HepG2 (cell line): ENCODE measurements around the gene VWA7. TPM values are rescaled to one million over a fixed set of nuclear protein-coding genes. Genes with fewer than 3 reads are reported as not detected.

ENCODE experiments used
- ARNTL ChIP-seq: sonication (generic); formaldehyde crosslinking; IDR thresholded peaks from 2 replicates; pipeline ENCODE4 v1.4.0; 2020; ENCODE audit warnings: mild to moderate bottlenecking, missing genetic modification reagents
- CEBPZ ChIP-seq: IDR thresholded peaks from 2 replicates; pipeline ENCODE4 v1.6.1; 2012; ENCODE audit warnings: low read length, improper control_type of control experiment
- DBP ChIP-seq: sonication (generic); formaldehyde crosslinking; IDR thresholded peaks from 2 replicates; pipeline ENCODE4 v1.4.0; 2020; ENCODE audit warnings: missing genetic modification reagents; ENCODE audit errors: not compliant biosample characterization
- DNMT3B ChIP-seq: conservative IDR thresholded peaks from 2 replicates; pipeline ENCODE4 v1.6.1; 2016; ENCODE audit warnings: missing biosample characterization, control low read depth
- KDM2A ChIP-seq: sonication (generic); formaldehyde crosslinking; IDR thresholded peaks from 2 replicates; pipeline ENCODE4 v1.4.0; 2020; ENCODE audit warnings: low read depth, missing genetic modification reagents, borderline replicate concordance
- RFXANK ChIP-seq: IDR thresholded peaks from 2 replicates; pipeline ENCODE4 v1.6.1; 2016
- SP2 ChIP-seq: sonication (generic); formaldehyde crosslinking; IDR thresholded peaks from 2 replicates; pipeline ENCODE4 v1.5.1; 2020; ENCODE audit warnings: mild to moderate bottlenecking, missing genetic modification reagents
- WIZ ChIP-seq: sonication (generic); formaldehyde crosslinking; IDR thresholded peaks from 2 replicates; pipeline ENCODE4 v1.5.1; 2020; ENCODE audit warnings: mild to moderate bottlenecking, missing genetic modification reagents
- ZBTB2 ChIP-seq: sonication (generic); formaldehyde crosslinking; IDR thresholded peaks from 2 replicates; pipeline ENCODE4 v1.8.0; 2022; ENCODE audit warnings: low read depth, missing genetic modification reagents
- ZFP36L1 ChIP-seq: sonication (generic); formaldehyde crosslinking; IDR thresholded peaks from 2 replicates; pipeline ENCODE4 v1.8.0; 2022; ENCODE audit warnings: mild to moderate bottlenecking, missing genetic modification reagents, moderate library complexity
- ZGPAT ChIP-seq: IDR thresholded peaks from 2 replicates; pipeline ENCODE4 v1.6.1; 2016; ENCODE audit warnings: mild to moderate bottlenecking
- ZNF441 ChIP-seq: sonication (generic); formaldehyde crosslinking; IDR thresholded peaks from 2 replicates; pipeline ENCODE4 v1.7.0; 2021; ENCODE audit warnings: missing genetic modification reagents, borderline replicate concordance
- ZNF574 ChIP-seq: sonication (generic); formaldehyde crosslinking; IDR thresholded peaks from 2 replicates; pipeline ENCODE4 v1.4.0; 2020; ENCODE audit warnings: missing genetic modification reagents
- ZNF576 ChIP-seq: sonication (generic); formaldehyde crosslinking; IDR thresholded peaks from 2 replicates; pipeline ENCODE4 v1.4.0; 2020; ENCODE audit warnings: mild to moderate bottlenecking, missing genetic modification reagents
- ZNF619 ChIP-seq: sonication (generic); formaldehyde crosslinking; IDR thresholded peaks from 2 replicates; pipeline ENCODE4 v1.4.0; 2020; ENCODE audit warnings: mild to moderate bottlenecking, missing genetic modification reagents
- ZNF770 ChIP-seq: sonication (generic); formaldehyde crosslinking; IDR thresholded peaks from 2 replicates; pipeline ENCODE4 v1.5.0; 2020; ENCODE audit warnings: mild to moderate bottlenecking, missing genetic modification reagents
- polyA plus RNA-seq, 8 experiments: library from polyadenylated mRNA; depleted of rRNA in 3 of 8; stranded (reverse) in 7 of 8; unstranded in 1 of 8; fragments of >200 nt; fragmentation: Illumina TruSeq in 4 of 8; extraction: Trizol in 4 of 8; gene quantifications; 2 replicates each; pipeline versions ENCODE4 v1.2.1 to v1.2.3, GENCODE V29; 2011 to 2016; ENCODE audit warnings: low read depth in 4 of 8, missing spikeins in 1 of 8, mixed read lengths in 1 of 8; ENCODE audit not compliant: insufficient read depth in 1 of 8
- total RNA-seq, 5 experiments: library from RNA; depleted of rRNA; stranded (reverse); fragments of >200 nt; fragmentation: Illumina TruSeq; extraction: Trizol; gene quantifications; 2 replicates each; pipeline ENCODE4 v1.2.3, GENCODE V29; 2016; ENCODE audit warnings: low read depth in 1 of 5

The VWA7 gene
- total and polyA plus RNA-seq, 2 of the 13 experiments (the other 11 are each of a cell fraction or from before 2014, with no cell fraction given): 0.86 to 3.3 TPM

- no peak for TF ChIP-seq CEBPZ
- no peak for TF ChIP-seq DBP (CRISPR knock-in tag)
- peak; percentile 60; the same call in 1 of the 2 replicates for TF ChIP-seq ZNF619 (CRISPR knock-in tag)
- peak; percentile 89 for TF ChIP-seq ZGPAT (CRISPR knock-in tag)
- peak; percentile 81; the same call in 1 of the 2 replicates for TF ChIP-seq WIZ (CRISPR knock-in tag)
- peak; percentile 71 for TF ChIP-seq KDM2A
- peak; percentile 98 for TF ChIP-seq ZNF576 (CRISPR knock-in tag)
- peak; percentile 68 for TF ChIP-seq ARNTL
- TF ChIP-seq ZNF770: peak; percentile 95
- TF ChIP-seq ZNF441 (CRISPR knock-in tag): peak; percentile 52; the same call in 1 of the 2 replicates
- peak; percentile 80; the same call in 1 of the 2 replicates for TF ChIP-seq ZFP36L1 (CRISPR knock-in tag)
- TF ChIP-seq ZBTB2 (CRISPR knock-in tag): peak; percentile 96
- peak; percentile 29; the same call in 1 of the 2 replicates for TF ChIP-seq RFXANK (CRISPR knock-in tag)
- peak; percentile 81 for TF ChIP-seq ZNF574 (CRISPR knock-in tag)
- TF ChIP-seq SP2 (CRISPR knock-in tag): peak; percentile 17; the same call in 1 of the 2 replicates
- TF ChIP-seq DNMT3B (CRISPR knock-in tag): peak; percentile 49; the same call in 1 of the 2 replicates
These were observed 18.6 kb upstream of the VWA7 start, which contains the start of gene VARS1 (continued) for GRCh38 chr6:31795616-31796298.
